Keratinocyte (primary cell): Measurements from ENCODE around the gene SOCS3. TPM values are rescaled to one million over a fixed set of nuclear protein-coding genes. Genes with fewer than 3 reads are reported as not detected.

Experiments used
- DNase-seq: peaks from one replicate; pipeline ENCODE4 v3.0.0-alpha.2; 2011; ENCODE audit warnings: low read depth, missing footprints, low spot score
- FAIRE-seq: peaks from 2 replicates; lab custom pipeline; 2011; peaks lifted over from hg19 to GRCh38; lab: Jason Lieb, UNC
- H2AFZ ChIP-seq: 2 replicates; pipeline ENCODE4 v1.6.0; 2012; ENCODE audit warnings: low read length, control low read depth, inconsistent platforms; ENCODE audit not compliant: control insufficient read depth
- H3K27ac ChIP-seq: 2 replicates; pipeline ENCODE4 v1.5.1; 2011; ENCODE audit warnings: low read length; ENCODE audit not compliant: control insufficient read depth, insufficient read depth
- H3K27me3 ChIP-seq: 3 replicates; pipeline ENCODE4 v1.6.0; 2011; ENCODE audit warnings: low read length; ENCODE audit not compliant: control insufficient read depth, insufficient read depth; ENCODE audit errors: extremely low read depth
- H3K36me3 ChIP-seq, 2 experiments: 2 replicates in 1 of 2; 3 replicates in 1 of 2; pipeline ENCODE4 v1.5.1; 2011; ENCODE audit warnings: low read length in 2 of 2, mild to moderate bottlenecking in 1 of 2; ENCODE audit not compliant: control insufficient read depth in 2 of 2, insufficient read depth in 2 of 2; ENCODE audit errors: extremely low read depth in 1 of 2
- H3K4me1 ChIP-seq: 3 replicates; pipeline ENCODE4 v1.5.1; 2011; ENCODE audit warnings: low read length; ENCODE audit not compliant: control insufficient read depth, insufficient read depth; ENCODE audit errors: extremely low read depth
- H3K4me2 ChIP-seq: 3 replicates; pipeline ENCODE4 v1.6.0; 2011; ENCODE audit warnings: low read depth, low read length; ENCODE audit not compliant: control insufficient read depth, insufficient read depth; ENCODE audit errors: extremely low read depth
- H3K4me3 ChIP-seq, 3 experiments: fragments of 200-600 bp in 1 of 3; sonication (generic) in 1 of 3; 2 replicates in 2 of 3; 3 replicates in 1 of 3; pipeline ENCODE4 v1.5.1; 2011 to 2016; ENCODE audit warnings: low read length in 3 of 3, mild to moderate bottlenecking in 3 of 3, control low read depth in 2 of 3, inconsistent platforms in 1 of 3, low read depth in 1 of 3, mixed read lengths in 1 of 3, mixed run types in 1 of 3, moderate library complexity in 1 of 3; ENCODE audit not compliant: control insufficient read depth in 2 of 3, insufficient read depth in 2 of 3; ENCODE audit errors: extremely low read depth in 1 of 3
- H3K79me2 ChIP-seq: 2 replicates; pipeline ENCODE4 v1.6.0; 2012; ENCODE audit warnings: low read length; ENCODE audit not compliant: control insufficient read depth, insufficient read depth
- H3K9ac ChIP-seq: 3 replicates; pipeline ENCODE4 v1.6.0; 2011; ENCODE audit warnings: low read length; ENCODE audit not compliant: control insufficient read depth, insufficient read depth; ENCODE audit errors: extremely low read depth
- H3K9me1 ChIP-seq: 3 replicates; pipeline ENCODE4 v1.6.0; 2011; ENCODE audit warnings: low read length; ENCODE audit not compliant: control insufficient read depth, insufficient read depth; ENCODE audit errors: extremely low read depth
- H3K9me3 ChIP-seq: 2 replicates; pipeline ENCODE4 v1.5.1; 2012; ENCODE audit warnings: low read depth, low read length; ENCODE audit not compliant: control insufficient read depth
- H4K20me1 ChIP-seq: 3 replicates; pipeline ENCODE4 v1.6.0; 2011; ENCODE audit warnings: low read length; ENCODE audit not compliant: control insufficient read depth, insufficient read depth; ENCODE audit errors: extremely low read depth
- CTCF ChIP-seq, 3 experiments: IDR thresholded peaks in 1 of 3; conservative IDR thresholded peaks in 1 of 3; optimal IDR thresholded peaks in 1 of 3; 2 replicates in 2 of 3; 3 replicates in 1 of 3; pipeline versions ENCODE3 to v1.5.1; 2011; ENCODE audit warnings: low read length in 3 of 3, mild to moderate bottlenecking in 3 of 3, moderate library complexity in 2 of 3, control low read depth in 1 of 3, inconsistent platforms in 1 of 3; ENCODE audit not compliant: insufficient read depth in 2 of 3; ENCODE audit errors: extremely low read depth in 1 of 3
- EZH2 ChIP-seq: IDR thresholded peaks from one replicate; pipeline ENCODE4 v1.6.1; 2012; ENCODE audit warnings: inconsistent platforms, mild to moderate bottlenecking, low read length, moderate library complexity
- dilution Hi-C: fragments of 300-500 bp; cut with MboI; formaldehyde crosslinking; loops from one replicate; pipeline ENCODE4 v1.7.0; 2020; ENCODE audit warnings: low sequenced_read_pairs; ENCODE audit not compliant: extremely low pct_ligation_motif_present
- polyA plus RNA-seq, 5 experiments: library from polyadenylated mRNA; depleted of rRNA in 3 of 5; stranded (reverse) in 3 of 5; stranded (forward) in 1 of 5; unstranded in 1 of 5; fragments of >200 nt; gene quantifications; 1 replicate in 1 of 5; 2 replicates in 3 of 5; 3 replicates in 1 of 5; pipeline versions ENCODE4 v1.2.1 to v1.2.3, GENCODE V29; 2011 to 2012; ENCODE audit warnings: missing spikeins in 2 of 5, low read depth in 1 of 5, low replicate concordance in 1 of 5

The SOCS3 gene
- polyA plus RNA-seq, 1 donor (not counting 4 experiments of a cell fraction or from before 2014, with no cell fraction given): 9.4 TPM

DNA sequence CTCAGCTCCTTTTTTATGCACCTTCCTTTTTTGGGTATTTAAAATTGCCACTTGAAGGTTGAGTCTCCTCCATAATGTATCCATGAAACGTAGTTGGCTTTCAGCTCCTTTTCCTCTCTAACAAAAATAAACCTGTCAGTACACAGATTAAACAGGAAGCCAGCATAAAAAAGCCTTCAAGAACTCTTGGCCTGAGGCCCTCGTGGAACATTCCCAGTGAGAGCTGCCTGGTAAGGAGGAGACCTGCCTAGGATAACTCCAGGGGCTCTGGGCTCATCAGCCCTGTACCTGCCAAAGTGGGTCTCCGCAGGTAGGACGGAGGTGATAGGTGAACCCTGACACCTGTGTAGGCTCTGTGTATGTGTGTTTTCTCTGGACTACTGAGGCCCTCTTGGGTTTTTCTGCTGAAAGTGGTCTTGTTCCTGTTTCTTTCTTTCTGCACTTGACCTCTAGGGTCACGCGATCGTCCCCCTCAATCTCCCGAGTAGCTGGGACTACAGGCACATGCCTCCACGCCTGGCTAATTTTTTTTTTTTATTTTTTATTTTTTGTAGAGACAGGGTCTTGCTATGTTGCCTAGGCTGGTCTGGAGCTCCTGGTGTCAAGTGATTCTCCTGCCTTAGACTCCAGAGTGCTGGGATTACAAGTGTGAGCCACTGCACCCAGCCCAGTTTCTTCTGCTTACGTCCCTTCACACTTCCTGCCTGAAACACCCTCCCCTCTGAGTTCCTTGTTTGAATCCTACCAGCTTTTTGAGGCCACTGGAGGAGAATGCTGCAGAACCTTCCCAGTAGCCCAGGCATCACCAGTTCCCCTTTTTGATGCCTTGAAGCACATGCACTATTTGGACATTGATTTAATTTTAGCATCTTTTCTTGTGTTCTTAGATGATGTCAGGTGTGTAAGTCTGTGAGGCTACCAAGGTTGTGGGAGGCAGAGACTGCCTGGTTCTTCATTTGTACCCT, 28.4 kb upstream of the SOCS3 start:
- Histone ChIP-seq H3K9me3 (no peaks in the 10 kb centered on the region), H3K4me3 (no peak overlapping the region), H3K4me2 (no peak overlapping the region), H3K79me2 (peaks cover 85% of the 10 kb centered on the region), H3K9ac (no peak overlapping the region), H3K9me1 (peaks cover 28% of the 10 kb centered on the region), H3K27ac (no peak overlapping the region), H2AFZ (no peak overlapping the region), H3K4me1 (peaks cover 62% of the 10 kb centered on the region), H3K27me3 (no peaks in the 10 kb centered on the region), H4K20me1 (peaks cover 32% of the 10 kb centered on the region), H3K36me3 (peaks cover 8 to 9% of the 10 kb centered on the region in 2 experiments)
- dilution Hi-C loops: no loop called here
- FAIRE-seq: no peak
- no peak for DNase-seq
- TF ChIP-seq EZH2 (no peak), CTCF (optimal IDR thresholded peaks at IDR 0.05 in 1 of 3, IDR thresholded peaks at IDR 0.05 in 1 of 3, conservative IDR thresholded peaks at IDR 0.05 in 1 of 3; ENCODE audit: extremely low read depth in 1 of 3, insufficient read depth in 2 of 3, low read length in 3 of 3) (no peak)

- Histone ChIP-seq H3K9me3 (no peaks in the 10 kb centered on the region), H3K79me2 (peaks cover 92% of the 10 kb centered on the region), H3K4me1 (peaks cover 42% of the 10 kb centered on the region), H3K4me2 (peak overlapping the region; percentile 80), H4K20me1 (peaks cover 21% of the 10 kb centered on the region), H3K9me1 (peaks cover 11% of the 10 kb centered on the region), H3K4me3 (no peak overlapping the region), H3K9ac (peak overlapping the region; percentile 24), H3K27me3 (no peaks in the 10 kb centered on the region), H2AFZ (no peak overlapping the region), H3K36me3 (peaks cover 5 to 8% of the 10 kb centered on the region in 2 experiments), H3K27ac (peak overlapping the region; percentile 64)
- no peak for TF ChIP-seq CTCF (optimal IDR thresholded peaks at IDR 0.05 in 1 of 3, IDR thresholded peaks at IDR 0.05 in 1 of 3, conservative IDR thresholded peaks at IDR 0.05 in 1 of 3; ENCODE audit: extremely low read depth in 1 of 3, insufficient read depth in 2 of 3, low read length in 3 of 3)
- TF ChIP-seq EZH2: no peak
- dilution Hi-C loops: no loop called here
- FAIRE-seq: no peak
- DNase-seq: no peak
Measured at GRCh38 chr17:78384479-78385175, 24.8 kb upstream of the SOCS3 start.
